HepG2 (cell line): ENCODE results near the gene SLC6A17. TPM values are rescaled to one million over a fixed set of nuclear protein-coding genes. Genes with fewer than 3 reads are reported as not detected.
A peak's percentile ranks its signal among the peaks of the same experiment; 100 is the strongest.

Experiments used
- ADNP ChIP-seq: sonication (generic); formaldehyde crosslinking; IDR thresholded peaks from 2 replicates; pipeline ENCODE4 v1.4.0; 2020; ENCODE audit warnings: missing genetic modification reagents
- ATF7 ChIP-seq, 2 experiments: fragments of 450-650 bp in 1 of 2; sonication (generic) in 1 of 2; formaldehyde crosslinking in 1 of 2; IDR thresholded peaks; 2 replicates each; pipeline versions ENCODE4 v1.4.0 to v1.6.1; 2016 to 2020; ENCODE audit warnings: antibody characterized with exemption in 1 of 2, mild to moderate bottlenecking in 1 of 2, missing genetic modification reagents in 1 of 2
- CREM ChIP-seq, 2 experiments: sonication (generic) in 1 of 2; formaldehyde crosslinking in 1 of 2; IDR thresholded peaks; 2 replicates each; pipeline versions ENCODE4 v1.4.0 to v1.6.1; 2016 to 2020; ENCODE audit warnings: antibody characterized with exemption in 1 of 2, mild to moderate bottlenecking in 1 of 2, missing genetic modification reagents in 1 of 2
- ESRRA ChIP-seq: sonication (generic); formaldehyde crosslinking; IDR thresholded peaks from 2 replicates; pipeline ENCODE4 v1.5.1; 2020; ENCODE audit warnings: mild to moderate bottlenecking, low read depth, missing genetic modification reagents
- FOXO1 ChIP-seq: sonication (generic); formaldehyde crosslinking; IDR thresholded peaks from 2 replicates; pipeline ENCODE4 v1.4.0; 2020; ENCODE audit warnings: missing genetic modification reagents
- HOXA5 ChIP-seq: sonication (generic); formaldehyde crosslinking; IDR thresholded peaks from 2 replicates; pipeline ENCODE4 v1.4.0; 2020; ENCODE audit warnings: missing genetic modification reagents
- ISX ChIP-seq: sonication (generic); formaldehyde crosslinking; conservative IDR thresholded peaks from 2 replicates; pipeline ENCODE4 v1.5.0; 2020; ENCODE audit warnings: missing genetic modification reagents
- MAFG ChIP-seq: sonication (generic); formaldehyde crosslinking; IDR thresholded peaks from 2 replicates; pipeline ENCODE4 v1.5.1; 2020; ENCODE audit warnings: mild to moderate bottlenecking, missing genetic modification reagents
- RFX1 ChIP-seq: fragments of 450-650 bp; IDR thresholded peaks from 2 replicates; pipeline ENCODE4 v1.6.1; 2017
- TAF15 ChIP-seq: fragments of 200-400 bp; formaldehyde crosslinking; IDR thresholded peaks from one replicate; pipeline ENCODE4 v1.6.1; 2018; ENCODE audit warnings: mild to moderate bottlenecking, low read depth, low read length; ENCODE audit not compliant: poor library complexity, severe bottlenecking
- TFE3 ChIP-seq: IDR thresholded peaks from 2 replicates; pipeline ENCODE4 v1.6.1; 2016
- ZBTB20 ChIP-seq: sonication (generic); formaldehyde crosslinking; IDR thresholded peaks from 2 replicates; pipeline ENCODE4 v1.8.1; 2023; ENCODE audit warnings: missing genetic modification reagents, low read depth, mild to moderate bottlenecking, borderline replicate concordance
- ZNF10 ChIP-seq: sonication (generic); formaldehyde crosslinking; IDR thresholded peaks from 2 replicates; pipeline ENCODE4 v1.4.0; 2020; ENCODE audit warnings: mild to moderate bottlenecking, low read depth, missing genetic modification reagents, borderline replicate concordance
- ZNF207 ChIP-seq: fragments of 450-650 bp; IDR thresholded peaks from 2 replicates; pipeline ENCODE4 v1.6.1; 2016; ENCODE audit warnings: antibody characterized with exemption, borderline replicate concordance
- ZNF274 ChIP-seq: sonication (generic); formaldehyde crosslinking; IDR thresholded peaks from 2 replicates; pipeline ENCODE4 v1.5.1; 2020; ENCODE audit warnings: mild to moderate bottlenecking, missing genetic modification reagents
- ZNF329 ChIP-seq: sonication (generic); formaldehyde crosslinking; IDR thresholded peaks from 2 replicates; pipeline ENCODE4 v1.9.0; 2021; ENCODE audit warnings: low read depth, mild to moderate bottlenecking, missing genetic modification reagents
- ZNF562 ChIP-seq: sonication (generic); formaldehyde crosslinking; IDR thresholded peaks from 2 replicates; pipeline ENCODE4 v1.8.0; 2022; ENCODE audit warnings: missing genetic modification reagents, borderline replicate concordance
- ZNF629 ChIP-seq: sonication (generic); formaldehyde crosslinking; conservative IDR thresholded peaks from 2 replicates; pipeline ENCODE4 v1.5.0; 2020; ENCODE audit warnings: missing genetic modification reagents
- ZNF691 ChIP-seq: sonication (generic); formaldehyde crosslinking; IDR thresholded peaks from 2 replicates; pipeline ENCODE4 v1.4.0; 2020; ENCODE audit warnings: missing genetic modification reagents, low read depth, mild to moderate bottlenecking, borderline replicate concordance
- ZNF770 ChIP-seq: sonication (generic); formaldehyde crosslinking; IDR thresholded peaks from 2 replicates; pipeline ENCODE4 v1.5.0; 2020; ENCODE audit warnings: mild to moderate bottlenecking, missing genetic modification reagents
- ZNF839 ChIP-seq: sonication (generic); formaldehyde crosslinking; IDR thresholded peaks from 2 replicates; pipeline ENCODE4 v1.4.0; 2020; ENCODE audit warnings: missing genetic modification reagents, mild to moderate bottlenecking, borderline replicate concordance
- polyA plus RNA-seq, 8 experiments: library from polyadenylated mRNA; depleted of rRNA in 3 of 8; stranded (reverse) in 7 of 8; unstranded in 1 of 8; fragments of >200 nt; fragmentation: Illumina TruSeq in 4 of 8; extraction: Trizol in 4 of 8; gene quantifications; 2 replicates each; pipeline versions ENCODE4 v1.2.1 to v1.2.3, GENCODE V29; 2011 to 2016; ENCODE audit warnings: low read depth in 4 of 8, missing spikeins in 1 of 8, mixed read lengths in 1 of 8; ENCODE audit not compliant: insufficient read depth in 1 of 8
- total RNA-seq, 5 experiments: library from RNA; depleted of rRNA; stranded (reverse); fragments of >200 nt; fragmentation: Illumina TruSeq; extraction: Trizol; gene quantifications; 2 replicates each; pipeline ENCODE4 v1.2.3, GENCODE V29; 2016; ENCODE audit warnings: low read depth in 1 of 5
- TF ChIP-seq, protein P1 (sequence below): IDR thresholded peaks from 2 replicates; pipeline ENCODE4 v1.6.1; 2016; ENCODE audit warnings: control low read depth
- TF ChIP-seq, protein P2 (sequence below): sonication (generic); formaldehyde crosslinking; IDR thresholded peaks from 2 replicates; pipeline ENCODE4 v1.5.0; 2020; ENCODE audit warnings: mild to moderate bottlenecking, missing genetic modification reagents

SLC6A17 gene
- total and polyA plus RNA-seq, 2 of the 13 experiments (the other 11 are each of a cell fraction or from before 2014, with no cell fraction given), result not detected

GRCh38 chr1:110155878-110156522 is 5.7 kb downstream of the SLC6A17 start (continued):
- TF ChIP-seq ZNF770 (CRISPR knock-in tag) (no peak), ESRRA (no peak), ATF7 (IDR thresholded peaks at IDR 0.05) (no peak), ATF7 (CRISPR knock-in tag; IDR thresholded peaks at IDR 0.05) (no peak), ADNP (CRISPR knock-in tag) (no peak), ZBTB20 (CRISPR knock-in tag) (peak; percentile 73; the same call in 1 of the 2 replicates), ZNF691 (CRISPR knock-in tag) (no peak), ZNF839 (no peak), HOXA5 (CRISPR knock-in tag) (peak; percentile 79), ISX (CRISPR knock-in tag) (peak; percentile 64; the same call in 1 of the 2 replicates), ZNF207 (no peak), RFX1 (no peak), TFE3 (peak; percentile 58; the same call in 1 of the 2 replicates), TAF15 (no peak), ZNF329 (no peak), MAFG (CRISPR knock-in tag) (no peak), ZNF562 (CRISPR knock-in tag) (no peak), FOXO1 (CRISPR knock-in tag) (no peak), CREM (IDR thresholded peaks at IDR 0.05) (no peak), CREM (CRISPR knock-in tag; IDR thresholded peaks at IDR 0.05) (no peak), ZNF629 (no peak), ZNF10 (CRISPR knock-in tag) (no peak), ZNF274 (no peak)
- TF ChIP-seq, protein P1, sequence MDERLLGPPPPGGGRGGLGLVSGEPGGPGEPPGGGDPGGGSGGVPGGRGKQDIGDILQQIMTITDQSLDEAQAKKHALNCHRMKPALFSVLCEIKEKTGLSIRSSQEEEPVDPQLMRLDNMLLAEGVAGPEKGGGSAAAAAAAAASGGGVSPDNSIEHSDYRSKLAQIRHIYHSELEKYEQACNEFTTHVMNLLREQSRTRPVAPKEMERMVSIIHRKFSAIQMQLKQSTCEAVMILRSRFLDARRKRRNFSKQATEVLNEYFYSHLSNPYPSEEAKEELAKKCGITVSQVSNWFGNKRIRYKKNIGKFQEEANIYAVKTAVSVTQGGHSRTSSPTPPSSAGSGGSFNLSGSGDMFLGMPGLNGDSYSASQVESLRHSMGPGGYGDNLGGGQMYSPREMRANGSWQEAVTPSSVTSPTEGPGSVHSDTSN, result no peak
- TF ChIP-seq, protein P2, sequence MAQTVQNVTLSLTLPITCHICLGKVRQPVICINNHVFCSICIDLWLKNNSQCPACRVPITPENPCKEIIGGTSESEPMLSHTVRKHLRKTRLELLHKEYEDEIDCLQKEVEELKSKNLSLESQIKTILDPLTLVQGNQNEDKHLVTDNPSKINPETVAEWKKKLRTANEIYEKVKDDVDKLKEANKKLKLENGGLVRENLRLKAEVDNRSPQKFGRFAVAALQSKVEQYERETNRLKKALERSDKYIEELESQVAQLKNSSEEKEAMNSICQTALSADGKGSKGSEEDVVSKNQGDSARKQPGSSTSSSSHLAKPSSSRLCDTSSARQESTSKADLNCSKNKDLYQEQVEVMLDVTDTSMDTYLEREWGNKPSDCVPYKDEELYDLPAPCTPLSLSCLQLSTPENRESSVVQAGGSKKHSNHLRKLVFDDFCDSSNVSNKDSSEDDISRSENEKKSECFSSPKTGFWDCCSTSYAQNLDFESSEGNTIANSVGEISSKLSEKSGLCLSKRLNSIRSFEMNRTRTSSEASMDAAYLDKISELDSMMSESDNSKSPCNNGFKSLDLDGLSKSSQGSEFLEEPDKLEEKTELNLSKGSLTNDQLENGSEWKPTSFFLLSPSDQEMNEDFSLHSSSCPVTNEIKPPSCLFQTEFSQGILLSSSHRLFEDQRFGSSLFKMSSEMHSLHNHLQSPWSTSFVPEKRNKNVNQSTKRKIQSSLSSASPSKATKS, result no peak
